Activated T-cell treated with anti-CD3 and anti-CD28 coated beads, Interleukin-2, amount 50 U/mL, for 72 hours (primary cell): ENCODE data around the gene RHBDD2. TPM values are rescaled to one million over a fixed set of nuclear protein-coding genes. Genes with fewer than 3 reads are reported as not detected.
A peak's percentile ranks its signal among the peaks of the same experiment; 100 is the strongest.
"Not testable (repeated sequence)": the region's sequence is repeated elsewhere in the genome, so short reads cannot be mapped to it uniquely, and the experiment has no call there.

Source experiments
- ATAC-seq, 2 donors: fragments of 150-1000 bp; cut with Tn5 transposase; replicated peaks in 1 of 2; 2 replicates each; pipeline ENCODE4 v1.10.0; 2021; ENCODE audit warnings: moderate library complexity in 2 of 2, mild to moderate bottlenecking in 1 of 2
- DNase-seq, 2 donors: peaks; one replicate each; pipeline ENCODE4 v3.0.0; 2021 to 2022; ENCODE audit warnings: mixed read lengths in 1 of 2
- H3K27ac Mint-ChIP-seq: one replicate; pipeline ENCODE4 v1.8.0; 2022; ENCODE audit warnings: mild to moderate bottlenecking, moderate library complexity, mixed read lengths
- H3K27me3 Mint-ChIP-seq: one replicate; pipeline ENCODE4 v1.8.0; 2022; ENCODE audit warnings: low read depth, mixed read lengths
- H3K36me3 Mint-ChIP-seq, 2 donors: one replicate each; pipeline ENCODE4 v1.8.0; 2022; ENCODE audit warnings: mixed read lengths in 2 of 2, mild to moderate bottlenecking in 1 of 2; ENCODE audit not compliant: insufficient read depth in 2 of 2
- H3K4me1 Mint-ChIP-seq: one replicate; pipeline ENCODE4 v1.8.0; 2022; ENCODE audit warnings: low read depth, mixed read lengths
- H3K4me3 Mint-ChIP-seq, 2 donors: one replicate each; pipeline ENCODE4 v1.8.0; 2022; ENCODE audit warnings: mild to moderate bottlenecking in 2 of 2, mixed read lengths in 2 of 2, moderate library complexity in 2 of 2
- H3K9me3 Mint-ChIP-seq, 2 donors: one replicate each; pipeline ENCODE4 v1.8.0; 2022; ENCODE audit warnings: mixed read lengths in 2 of 2
- total RNA-seq, 2 donors: library from RNA; stranded (reverse); gene quantifications; one replicate each; pipeline ENCODE4 v1.2.3, GENCODE V29; 2022

RHBDD2 gene
- total RNA-seq, 2 donors from 2014 or later, result 57.2 to 58.6 TPM

DNA sequence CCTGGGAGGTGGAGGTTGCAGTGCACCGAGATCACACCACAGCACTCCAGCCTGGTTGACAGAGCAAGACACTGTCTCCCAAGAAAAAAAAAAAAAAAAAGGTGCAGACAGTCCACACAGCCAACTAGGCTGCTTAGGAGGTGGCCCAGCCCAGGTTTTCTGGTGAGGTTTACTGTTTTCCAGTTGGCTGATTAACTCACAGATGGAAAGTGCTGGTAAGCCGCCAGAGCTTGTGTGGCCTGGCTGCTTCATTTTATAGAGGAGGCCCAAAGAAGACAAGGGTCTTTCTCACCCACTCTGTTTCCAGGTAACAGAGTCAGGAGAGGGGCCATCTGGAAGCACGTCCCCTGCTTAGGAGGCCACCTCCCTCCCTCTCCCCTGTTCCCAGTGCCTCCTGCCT is 6.2 kb downstream of the RHBDD2 start:
- no peak for ATAC-seq
- H3K9me3 Mint-ChIP-seq, result no peaks in the 10 kb centered on the region
- H3K4me1 Mint-ChIP-seq, result peaks cover 29% of the 10 kb centered on the region
- no peak overlapping the region for H3K4me3 Mint-ChIP-seq
- no peaks in the 10 kb centered on the region for H3K27me3 Mint-ChIP-seq
- no peak overlapping the region for H3K27ac Mint-ChIP-seq
- DNase-seq, result no peak
- peaks cover 4 to 20% of the 10 kb centered on the region in 2 donors for H3K36me3 Mint-ChIP-seq

DNA sequence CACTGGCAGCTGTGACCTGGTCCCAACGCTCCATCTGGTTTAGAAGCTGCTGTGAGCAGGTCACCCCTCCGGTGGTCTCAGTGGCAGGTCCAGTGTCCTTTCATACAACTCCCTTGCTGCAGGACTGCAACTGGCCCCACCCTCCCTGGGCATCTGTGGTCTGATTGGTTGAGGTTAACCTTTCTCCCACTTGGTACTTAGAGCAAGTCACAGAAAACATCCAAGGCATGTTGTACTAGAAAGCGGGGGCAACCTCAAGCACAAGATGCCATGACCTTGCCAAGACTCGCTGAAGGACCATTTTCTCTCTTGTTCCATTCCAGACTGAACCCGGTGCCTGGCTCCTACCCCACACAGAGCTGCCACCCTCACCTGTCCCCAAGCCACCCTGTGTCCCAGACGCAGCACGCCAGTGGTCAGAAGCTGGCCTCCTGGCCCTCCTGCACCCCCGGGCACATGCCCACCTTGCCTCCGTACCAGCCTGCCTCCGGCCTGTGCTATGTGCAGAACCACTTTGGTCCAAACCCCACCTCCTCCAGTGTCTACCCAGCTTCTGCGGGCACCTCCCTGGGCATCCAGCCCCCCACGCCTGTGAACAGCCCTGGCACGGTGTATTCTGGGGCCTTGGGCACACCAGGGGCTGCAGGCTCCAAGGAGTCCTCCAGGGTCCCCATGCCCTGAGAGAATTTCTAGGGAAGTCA is 9.0 kb downstream of the RHBDD2 start:
- H3K36me3 Mint-ChIP-seq, result peaks cover 0 to 8% of the 10 kb centered on the region in 2 donors
- ATAC-seq (no peak), DNase-seq (no peak)
- H3K27ac Mint-ChIP-seq, result peak overlapping the region; percentile 32
- no peaks in the 10 kb centered on the region for H3K9me3 Mint-ChIP-seq
- no peak overlapping the region for H3K4me3 Mint-ChIP-seq
- H3K27me3 Mint-ChIP-seq, result no peaks in the 10 kb centered on the region
- H3K4me1 Mint-ChIP-seq, result peaks cover 6% of the 10 kb centered on the region

DNA sequence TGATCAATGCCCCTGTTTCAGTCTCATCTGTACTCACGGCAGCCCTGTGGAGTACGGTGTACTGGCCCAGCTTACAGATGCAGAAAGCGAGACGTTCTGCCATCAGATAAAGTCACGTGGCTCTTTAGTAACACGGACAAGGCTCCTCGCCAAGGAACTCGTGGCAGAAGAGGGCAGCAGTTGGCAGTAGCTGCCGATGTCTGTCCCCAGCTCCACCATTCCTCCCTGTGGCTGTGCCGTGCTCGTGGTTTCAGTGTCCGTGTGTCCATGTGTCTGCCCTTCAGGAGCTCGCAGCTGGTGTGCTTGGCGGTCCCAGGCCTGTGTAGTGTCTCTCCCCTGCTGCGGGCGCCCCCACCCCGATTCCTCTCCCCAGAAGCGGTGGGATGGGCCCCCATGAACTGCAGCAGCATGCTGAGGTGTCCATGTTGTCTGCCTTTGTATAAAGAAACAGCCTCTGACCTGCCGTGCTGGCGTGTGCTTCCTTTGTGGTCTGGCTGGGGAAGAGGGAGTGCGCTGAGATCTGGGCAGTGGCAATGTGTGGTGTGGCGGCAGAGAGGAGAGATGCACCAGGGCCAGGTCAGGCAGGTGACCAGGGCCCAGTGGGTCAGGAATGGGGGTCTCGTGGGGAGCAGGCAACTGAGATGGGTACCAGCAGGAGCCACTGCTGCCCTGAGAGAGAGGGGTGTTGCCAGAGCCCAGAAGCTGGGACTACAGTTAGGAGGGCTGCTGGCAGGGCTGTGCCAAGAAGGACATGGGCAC is 9.8 kb downstream of the RHBDD2 start:
- no peak overlapping the region for H3K27ac Mint-ChIP-seq
- ATAC-seq (no peak), DNase-seq (no peak)
- H3K27me3 Mint-ChIP-seq, result no peaks in the 10 kb centered on the region
- peaks cover 6% of the 10 kb centered on the region for H3K4me1 Mint-ChIP-seq
- H3K9me3 Mint-ChIP-seq, result no peaks in the 10 kb centered on the region
- H3K36me3 Mint-ChIP-seq, result peaks cover 0 to 6% of the 10 kb centered on the region in 2 donors
- no peak overlapping the region for H3K4me3 Mint-ChIP-seq

DNA sequence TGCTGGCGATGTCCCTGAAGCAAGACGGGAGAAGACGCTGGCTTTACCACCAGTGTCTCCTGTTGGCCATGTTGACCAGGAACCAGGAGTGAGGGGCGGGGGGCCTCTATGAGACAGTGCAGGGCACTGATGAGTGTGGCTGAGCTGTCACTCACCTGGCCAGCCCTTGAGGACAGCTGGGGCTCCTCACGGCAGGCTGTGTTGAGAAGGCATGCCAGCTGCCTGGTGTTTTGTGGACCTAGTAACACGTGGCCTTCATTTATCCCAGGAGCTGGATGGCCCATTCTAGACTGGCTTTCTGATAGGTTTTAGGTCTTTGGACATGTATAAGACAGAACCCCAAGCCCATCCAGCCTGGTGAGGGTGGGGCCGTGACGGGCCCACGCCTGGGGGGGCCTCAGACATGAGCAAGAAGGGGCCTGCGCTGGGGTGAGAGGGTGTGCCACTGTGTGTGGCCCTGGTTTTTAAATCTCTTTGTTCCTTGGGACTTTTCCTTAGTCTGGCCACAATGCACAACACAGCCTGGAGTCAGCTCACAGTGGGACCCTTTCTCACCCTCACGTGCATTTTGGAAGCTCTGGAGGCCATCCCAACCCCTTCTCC is 10.5 kb downstream of the RHBDD2 start:
- Mint-ChIP-seq H3K27ac (no peak overlapping the region), H3K9me3 (no peaks in the 10 kb centered on the region), H3K4me1 (peaks cover 6% of the 10 kb centered on the region), H3K36me3 (peaks cover 0 to 2% of the 10 kb centered on the region in 2 donors), H3K4me3 (no peak overlapping the region), H3K27me3 (no peaks in the 10 kb centered on the region)
- ATAC-seq, result no peak
- DNase-seq, result no peak

DNA sequence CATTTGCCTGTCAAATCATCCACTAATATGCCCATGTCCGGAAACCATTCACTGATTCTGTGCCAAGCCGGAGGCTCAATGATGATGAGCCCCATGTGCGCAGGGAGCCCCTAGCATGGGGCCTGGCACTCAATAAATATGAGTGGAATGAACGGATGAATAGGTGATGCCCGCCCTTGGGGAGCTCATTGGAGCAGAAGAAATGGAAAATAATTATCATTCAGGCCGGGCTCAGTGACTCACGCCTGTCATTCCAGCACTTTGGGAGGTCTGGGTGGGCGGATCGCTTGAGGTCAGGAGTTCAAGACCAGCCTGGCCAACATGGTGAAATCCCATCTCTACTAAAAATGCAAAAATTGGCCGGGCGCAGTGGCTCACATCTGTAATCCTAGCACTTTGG is 11.0 kb downstream of the RHBDD2 start:
- Mint-ChIP-seq H3K36me3 (peaks cover 0 to 2% of the 10 kb centered on the region in 2 donors), H3K4me1 (peaks cover 6% of the 10 kb centered on the region), H3K27ac (no peak overlapping the region), H3K27me3 (no peaks in the 10 kb centered on the region), H3K4me3 (no peak overlapping the region), H3K9me3 (no peaks in the 10 kb centered on the region)
- ATAC-seq (no peak), DNase-seq (no peak)

DNA sequence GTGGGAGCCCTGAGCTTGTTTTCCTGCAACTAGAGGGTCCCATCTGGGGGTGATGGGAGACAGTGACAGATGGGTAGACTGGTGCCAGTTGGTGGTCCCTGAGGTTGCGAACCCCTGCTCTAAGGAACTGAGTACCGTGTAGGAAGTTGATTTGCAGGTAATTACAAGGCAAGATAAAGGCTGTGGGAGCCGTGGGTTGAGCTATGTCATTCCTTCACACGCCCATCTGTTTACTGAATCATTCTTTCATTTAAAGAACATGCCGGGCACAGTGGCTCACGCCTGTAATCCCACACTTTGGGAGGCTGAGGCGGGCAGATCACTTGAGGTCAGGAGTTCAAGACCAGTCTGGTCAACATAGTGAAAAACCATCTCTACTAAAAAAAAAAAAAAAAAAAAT is 12.4 kb downstream of the RHBDD2 start:
- not testable (repeated sequence) for H3K36me3 Mint-ChIP-seq, ATAC-seq

DNA sequence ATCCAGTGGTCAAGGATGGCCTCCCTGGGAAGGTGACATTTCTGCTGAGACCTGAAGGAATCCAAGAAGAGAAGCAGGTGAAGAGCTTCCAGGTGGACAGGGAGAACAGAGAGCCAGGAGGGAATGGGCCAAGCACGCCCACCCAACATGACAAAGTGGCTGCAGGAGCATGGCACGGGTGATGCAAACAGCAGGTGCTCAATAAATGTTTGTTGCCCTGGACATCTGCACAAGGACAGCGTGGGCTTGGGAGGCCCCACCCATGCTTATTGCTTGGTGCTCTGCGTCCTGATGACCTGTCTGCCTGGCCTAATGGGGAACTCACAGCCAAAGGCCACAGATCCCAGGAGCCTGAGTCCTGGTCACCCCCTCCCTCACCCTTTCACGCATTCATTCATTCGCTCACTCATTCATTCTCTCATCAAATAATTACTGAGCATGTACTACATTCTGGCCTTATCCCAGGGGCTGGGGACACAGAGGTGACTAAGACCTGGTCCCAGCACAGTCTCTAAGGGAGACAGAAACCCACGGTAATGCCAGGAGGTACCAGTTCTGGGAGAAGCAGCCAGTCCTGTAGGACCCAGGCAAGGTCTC is 13.1 kb downstream of the RHBDD2 start:
- Mint-ChIP-seq H3K4me3 (no peak overlapping the region), H3K36me3 (peaks cover 0 to 2% of the 10 kb centered on the region in 2 donors), H3K9me3 (no peaks in the 10 kb centered on the region), H3K4me1 (peaks cover 6% of the 10 kb centered on the region), H3K27me3 (no peaks in the 10 kb centered on the region), H3K27ac (no peak overlapping the region)
- ATAC-seq, result no peak
- no peak for DNase-seq

More for the DNA sequence above, 12.4 kb downstream of the RHBDD2 start:
- not testable (repeated sequence) for H3K4me1 Mint-ChIP-seq, H3K9me3 Mint-ChIP-seq, H3K27ac Mint-ChIP-seq, DNase-seq, H3K27me3 Mint-ChIP-seq, H3K4me3 Mint-ChIP-seq

DNA sequence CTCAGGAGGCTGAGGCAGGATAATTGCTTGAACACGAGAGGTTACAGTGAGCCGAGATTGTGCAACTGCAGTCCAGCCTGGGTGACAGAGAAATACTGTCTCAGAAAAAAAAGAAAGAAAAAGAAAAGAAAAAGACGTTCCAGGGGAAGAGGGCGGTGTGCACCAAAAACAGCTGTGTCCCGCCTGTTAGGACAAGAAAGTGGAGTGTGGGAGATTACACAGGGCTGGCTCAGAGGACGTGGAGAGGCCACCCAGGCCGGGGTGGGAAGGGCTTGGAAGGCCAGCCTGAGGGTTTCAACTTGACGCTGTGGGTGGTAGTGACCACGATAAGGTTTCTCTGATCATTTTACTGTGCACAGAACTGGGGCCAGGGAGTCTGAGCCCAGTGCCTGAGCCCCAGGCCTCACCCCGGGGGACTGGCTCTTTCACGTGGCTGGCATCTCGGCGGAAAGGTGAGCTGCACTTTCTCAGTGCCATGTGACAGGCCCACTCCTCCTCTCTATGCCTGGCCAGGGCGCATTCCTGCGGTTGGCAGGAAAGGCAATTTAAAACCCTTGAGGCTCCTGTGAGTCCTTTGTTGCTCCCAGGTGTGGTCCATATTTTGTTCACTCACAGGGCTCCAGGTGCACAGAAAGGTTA is 13.9 kb downstream of the RHBDD2 start:
- DNase-seq, result no peak
- H3K27ac Mint-ChIP-seq, result no peak overlapping the region
- H3K4me3 Mint-ChIP-seq, result no peak overlapping the region
- H3K4me1 Mint-ChIP-seq, result peaks cover 6% of the 10 kb centered on the region
- peak in 1 of 2 donors; percentile 4 for ATAC-seq
- no peaks in the 10 kb centered on the region for H3K9me3 Mint-ChIP-seq
- H3K36me3 Mint-ChIP-seq, result peaks cover 0 to 2% of the 10 kb centered on the region in 2 donors
- no peaks in the 10 kb centered on the region for H3K27me3 Mint-ChIP-seq

DNA sequence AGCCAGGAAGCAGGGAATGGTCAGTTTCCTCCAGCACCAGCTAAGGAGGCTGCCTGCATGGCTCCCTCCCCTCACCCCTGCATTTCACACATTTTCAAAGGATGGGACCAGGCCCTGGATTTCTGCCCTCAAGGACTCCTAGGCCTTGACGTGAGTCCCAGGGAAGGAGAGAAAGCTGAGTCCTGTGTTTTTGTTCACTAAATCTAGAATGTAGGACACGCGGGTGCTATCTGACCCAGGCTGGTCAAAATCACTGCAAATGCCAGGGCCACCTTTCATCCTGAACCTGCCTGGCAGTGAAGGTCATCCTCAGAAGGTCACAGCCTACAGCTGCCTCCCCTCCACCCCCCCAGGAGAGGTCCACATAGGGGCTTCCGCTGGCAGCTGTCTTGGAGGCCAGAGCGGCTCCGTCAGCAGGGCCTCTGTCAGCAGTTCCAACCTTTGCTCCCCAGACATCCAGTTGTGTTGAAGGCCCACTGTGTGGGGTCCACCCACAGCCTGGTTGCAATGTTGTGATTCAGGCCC is 18.0 kb downstream of the RHBDD2 start:
- ATAC-seq, result no peak
- DNase-seq, result no peak
- H3K4me1 Mint-ChIP-seq, result no peaks in the 10 kb centered on the region
- no peaks in the 10 kb centered on the region for H3K27me3 Mint-ChIP-seq
- H3K4me3 Mint-ChIP-seq, result no peak overlapping the region
- no peaks in the 10 kb centered on the region for H3K36me3 Mint-ChIP-seq
- H3K27ac Mint-ChIP-seq, result no peak overlapping the region
- H3K9me3 Mint-ChIP-seq, result no peaks in the 10 kb centered on the region

DNA sequence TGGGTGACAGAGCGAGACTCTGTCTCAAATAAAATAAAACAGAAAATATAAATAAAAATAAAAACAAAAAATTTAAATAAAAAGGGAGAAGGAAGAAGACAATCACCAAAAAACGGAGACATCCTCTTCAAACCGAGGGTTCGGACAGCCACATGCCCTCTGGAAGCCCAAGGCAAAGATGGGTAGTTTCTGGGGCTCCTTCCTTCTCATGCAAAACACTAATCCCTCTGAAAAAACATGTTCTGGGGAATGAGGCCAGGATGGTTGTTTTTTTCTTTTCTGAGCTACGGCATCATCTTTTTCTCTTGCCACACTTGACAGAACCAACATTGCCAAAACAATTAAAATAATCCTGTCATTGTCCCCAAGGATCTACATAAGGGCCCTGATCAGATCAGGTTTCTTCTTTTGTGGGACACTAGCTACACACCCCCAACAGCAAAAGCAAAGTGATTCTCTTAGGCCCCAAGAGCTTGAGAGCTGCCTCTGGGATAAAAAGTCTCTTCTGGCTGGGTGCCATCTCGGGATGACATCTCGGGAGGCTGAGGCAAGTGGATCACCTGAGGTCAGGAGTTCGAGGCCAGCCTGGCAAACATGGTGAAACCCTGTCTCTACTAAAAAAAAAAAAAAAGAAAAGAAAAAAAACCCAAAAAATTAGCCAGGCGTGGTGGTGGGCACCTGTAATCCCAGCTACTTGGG is 21.9 kb downstream of the RHBDD2 start:
- Mint-ChIP-seq H3K27me3 (no peaks in the 10 kb centered on the region), H3K27ac (no peak overlapping the region), H3K4me1 (no peaks in the 10 kb centered on the region), H3K36me3 (no peaks in the 10 kb centered on the region), H3K9me3 (no peaks in the 10 kb centered on the region), H3K4me3 (no peak overlapping the region)
- DNase-seq (no peak), ATAC-seq (no peak)

DNA sequence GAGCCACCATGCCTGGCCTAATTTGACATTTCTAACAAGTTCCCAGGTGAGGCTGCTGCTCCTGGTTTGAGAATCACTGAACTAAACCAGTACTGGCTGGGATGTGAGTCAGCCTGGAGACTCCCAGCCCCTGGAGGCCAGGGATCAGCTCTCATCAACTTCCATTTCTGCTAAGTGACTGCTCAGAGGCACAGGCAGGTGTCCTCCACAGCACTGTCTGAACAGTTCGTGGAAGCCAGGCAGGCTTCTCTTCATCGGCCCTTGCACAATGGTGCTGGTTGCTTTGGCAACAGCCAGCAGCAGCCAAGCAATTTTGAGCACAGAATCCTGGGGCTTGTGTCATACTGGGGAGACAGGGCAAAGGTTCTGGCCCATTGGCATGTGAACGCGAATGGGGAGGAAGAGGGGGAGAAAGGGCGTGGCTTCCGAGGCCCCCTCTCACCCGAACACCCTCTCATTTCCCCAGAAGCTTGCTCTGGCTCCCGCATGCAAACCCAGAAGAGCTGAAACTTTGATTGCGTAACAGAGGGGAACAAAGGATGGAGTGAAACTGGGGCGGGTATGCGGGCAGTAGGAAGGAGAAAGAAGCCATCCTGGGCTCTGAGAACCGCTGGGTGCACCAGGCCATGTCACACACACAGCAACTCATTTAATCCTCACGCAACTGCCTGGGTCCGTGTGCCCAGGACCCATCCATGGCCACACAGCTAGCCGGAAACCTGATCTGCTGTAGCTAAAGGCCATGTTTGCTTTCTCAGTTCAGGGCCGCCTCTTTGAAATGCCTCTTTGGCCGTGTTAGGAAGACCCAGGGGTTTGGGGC is 27.2 kb downstream of the RHBDD2 start:
- H3K9me3 Mint-ChIP-seq, result no peaks in the 10 kb centered on the region
- H3K4me1 Mint-ChIP-seq, result no peaks in the 10 kb centered on the region
- H3K36me3 Mint-ChIP-seq, result no peaks in the 10 kb centered on the region
- H3K4me3 Mint-ChIP-seq, result no peak overlapping the region
- ATAC-seq (no peak), DNase-seq (no peak)
- no peak overlapping the region for H3K27ac Mint-ChIP-seq
- no peaks in the 10 kb centered on the region for H3K27me3 Mint-ChIP-seq
